Stimulated activated CD8-positive, alpha-beta memory T cell treated with anti-CD3 and anti-CD28 coated beads, Interleukin-2, amount 100 ng/mL, for 1 hour (primary cell): Measurements from ENCODE around the gene PPDPF.
"Not testable (repeated sequence)": the region's sequence is repeated elsewhere in the genome, so short reads cannot be mapped to it uniquely, and the experiment has no call there.

Experiments used
- DNase-seq, 2 donors: peaks; one replicate each; pipeline ENCODE4 v3.0.0-alpha.2; 2020; ENCODE audit warnings: low read depth in 2 of 2

The PPDPF gene

DNA sequence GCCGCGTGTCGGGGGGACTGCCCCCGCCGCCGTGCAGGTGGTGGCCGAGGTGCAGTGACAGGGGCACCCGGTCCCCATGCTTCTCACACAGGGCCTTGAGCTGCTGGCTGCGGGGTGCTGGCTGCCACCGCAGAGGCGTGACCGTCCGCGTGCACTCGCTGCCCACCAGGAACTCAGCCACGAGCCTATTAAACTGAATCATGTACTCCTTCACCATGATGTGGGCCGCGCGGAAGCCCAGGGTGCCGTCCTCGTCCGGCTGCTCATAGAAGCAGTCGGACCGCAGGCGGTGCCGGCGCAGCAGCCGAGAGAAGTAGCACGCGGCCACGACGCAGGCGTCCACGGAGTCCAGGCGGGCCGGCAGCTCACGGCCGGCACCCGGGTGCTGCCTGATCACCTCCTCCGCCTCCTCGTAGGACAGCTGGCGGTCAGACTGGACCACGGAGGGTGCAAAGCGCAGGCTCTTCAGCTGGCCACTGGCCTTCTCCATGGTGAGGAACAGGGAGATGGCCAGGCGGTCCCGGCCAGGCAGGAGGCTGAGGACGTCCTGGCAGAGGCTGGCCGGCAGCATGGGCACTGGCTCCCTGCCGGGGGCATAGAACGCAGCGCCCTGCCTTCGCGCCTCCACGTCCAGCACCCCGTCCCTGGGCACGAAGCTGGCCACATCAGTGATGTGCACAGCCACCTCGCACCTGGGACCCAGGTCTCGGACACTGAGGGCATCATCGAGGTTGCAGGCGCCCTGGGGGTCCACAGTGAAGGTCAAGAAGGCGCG, 43.7 kb downstream of the PPDPF start:
- no peak for DNase-seq

DNA sequence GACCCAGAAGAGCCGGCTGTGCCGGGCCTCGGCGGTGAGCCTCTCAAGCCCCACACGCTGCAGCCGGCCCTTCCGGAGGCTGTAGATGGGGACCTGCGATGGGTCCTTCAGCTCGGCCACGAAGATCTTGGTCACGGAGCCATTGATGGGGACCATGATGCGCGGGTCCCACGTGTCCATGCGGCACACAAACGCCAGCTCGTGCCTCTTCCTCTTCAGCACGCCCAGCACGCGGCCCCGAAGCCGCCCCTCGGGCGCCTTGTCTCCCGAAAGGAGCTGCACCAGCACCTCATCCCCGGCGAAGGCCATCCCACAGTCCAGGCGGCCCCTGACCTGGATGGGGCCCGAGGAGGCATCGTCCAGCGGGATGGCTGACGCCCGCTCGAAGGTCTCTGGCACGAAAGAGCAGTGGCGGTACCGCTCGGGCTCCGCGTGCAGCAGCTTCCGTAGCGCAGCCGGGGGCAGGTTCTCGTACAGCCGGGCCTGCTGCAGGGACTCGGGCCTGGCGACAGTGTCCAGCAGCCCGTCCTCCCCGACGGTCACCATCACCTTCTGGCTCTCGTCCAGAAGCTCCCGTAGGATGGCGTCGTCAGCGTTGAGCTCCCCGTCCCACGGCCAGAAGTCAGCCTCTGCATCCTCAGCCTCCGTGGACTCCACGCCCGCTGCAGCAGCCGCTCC, 44.6 kb downstream of the PPDPF start:
- DNase-seq: no peak

GRCh38 chr20:63565699-63566335, 45.3 kb downstream of the PPDPF start:
- DNase-seq: no peak

DNA sequence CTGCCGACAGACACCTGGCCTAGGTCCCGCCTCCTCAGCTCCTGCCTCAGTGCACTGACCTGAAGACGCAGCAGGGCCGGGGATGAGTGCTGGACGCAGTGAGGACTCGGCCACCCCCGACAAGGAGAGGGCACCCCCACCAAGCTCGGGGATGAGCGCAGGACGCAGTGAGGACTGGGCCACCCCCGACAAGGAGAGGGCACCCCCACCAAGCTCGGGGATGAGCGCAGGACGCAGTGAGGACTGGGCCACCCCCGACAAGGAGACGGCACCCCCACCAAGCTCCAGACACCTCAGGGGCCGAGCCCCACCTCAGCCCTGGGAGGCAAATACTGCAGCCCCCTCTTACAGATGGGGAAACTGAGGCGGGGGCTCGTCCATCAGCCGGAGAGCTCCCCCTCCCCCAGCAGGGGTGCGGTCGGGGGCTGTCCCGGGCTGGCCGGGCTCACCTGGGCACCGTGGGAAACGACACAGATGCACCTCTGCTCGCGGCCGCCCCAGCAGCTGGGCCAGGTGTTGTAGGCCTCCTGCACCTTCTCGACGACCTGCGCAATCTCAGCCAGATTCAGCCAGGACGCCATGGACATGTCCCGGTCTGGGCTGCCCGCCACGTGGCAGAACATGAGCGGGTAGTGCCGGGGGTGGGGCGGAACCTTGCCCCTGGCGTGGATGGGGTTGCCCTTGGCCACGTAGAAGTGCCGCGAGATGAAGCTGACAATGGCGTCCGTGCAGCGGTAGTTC, 46.0 kb downstream of the PPDPF start:
- no peak for DNase-seq

DNA sequence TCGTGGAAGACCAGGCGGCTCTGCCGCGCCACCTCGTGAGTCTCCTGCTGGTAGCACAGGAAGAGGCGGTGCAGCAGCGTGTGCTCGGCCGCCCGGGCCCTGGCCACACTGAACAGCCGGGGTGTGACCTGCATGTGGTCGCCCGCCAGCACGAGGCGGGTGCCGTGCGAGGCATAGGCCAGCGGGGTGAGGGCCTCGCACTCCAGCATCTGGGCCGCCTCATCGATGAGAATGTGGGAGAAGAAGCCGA, 46.5 kb downstream of the PPDPF start:
- no peak for DNase-seq

DNA sequence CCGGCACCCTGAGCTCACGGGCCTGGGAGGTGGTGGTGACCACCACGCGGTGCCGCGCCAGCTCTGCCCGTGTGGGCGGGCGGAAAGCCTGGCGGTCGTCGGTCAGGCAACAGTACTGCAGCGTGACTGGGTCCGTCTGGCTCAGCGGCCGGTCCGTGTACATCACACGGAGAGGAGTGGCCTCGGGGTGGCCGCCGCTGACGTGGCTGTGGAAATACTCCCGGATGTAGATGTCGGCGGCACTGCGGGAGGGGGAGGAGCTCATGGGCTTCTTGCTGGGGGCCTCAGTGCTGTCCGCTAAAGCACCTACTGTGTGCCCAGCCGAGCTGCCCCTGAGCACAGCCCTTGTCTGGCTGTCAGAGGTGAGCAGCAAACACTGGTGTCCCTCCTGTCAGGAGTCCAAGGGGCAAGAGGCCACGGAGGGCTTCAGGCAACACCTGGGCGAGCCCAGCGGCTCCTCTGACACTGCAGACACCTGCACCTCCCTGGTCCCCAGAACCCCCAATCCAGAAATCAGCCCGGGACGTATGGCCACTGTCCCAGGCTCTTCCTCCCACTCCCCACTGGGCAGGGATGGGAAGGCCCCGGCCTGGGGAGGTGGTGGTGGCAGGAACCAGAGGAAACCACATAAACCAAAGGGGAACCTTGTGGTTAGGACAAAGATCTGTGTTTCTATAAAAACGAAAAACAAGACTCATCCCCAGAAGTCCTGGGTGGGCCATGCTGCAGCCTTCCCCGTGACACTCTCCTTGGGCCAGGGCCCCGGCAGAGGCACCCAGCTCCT, 47.0 kb downstream of the PPDPF start:
- DNase-seq: peak in 1 of 2 donors; percentile 39

- DNase-seq: no peak
Observed at GRCh38 chr20:63568170-63568981, 47.8 kb downstream of the PPDPF start.

DNA sequence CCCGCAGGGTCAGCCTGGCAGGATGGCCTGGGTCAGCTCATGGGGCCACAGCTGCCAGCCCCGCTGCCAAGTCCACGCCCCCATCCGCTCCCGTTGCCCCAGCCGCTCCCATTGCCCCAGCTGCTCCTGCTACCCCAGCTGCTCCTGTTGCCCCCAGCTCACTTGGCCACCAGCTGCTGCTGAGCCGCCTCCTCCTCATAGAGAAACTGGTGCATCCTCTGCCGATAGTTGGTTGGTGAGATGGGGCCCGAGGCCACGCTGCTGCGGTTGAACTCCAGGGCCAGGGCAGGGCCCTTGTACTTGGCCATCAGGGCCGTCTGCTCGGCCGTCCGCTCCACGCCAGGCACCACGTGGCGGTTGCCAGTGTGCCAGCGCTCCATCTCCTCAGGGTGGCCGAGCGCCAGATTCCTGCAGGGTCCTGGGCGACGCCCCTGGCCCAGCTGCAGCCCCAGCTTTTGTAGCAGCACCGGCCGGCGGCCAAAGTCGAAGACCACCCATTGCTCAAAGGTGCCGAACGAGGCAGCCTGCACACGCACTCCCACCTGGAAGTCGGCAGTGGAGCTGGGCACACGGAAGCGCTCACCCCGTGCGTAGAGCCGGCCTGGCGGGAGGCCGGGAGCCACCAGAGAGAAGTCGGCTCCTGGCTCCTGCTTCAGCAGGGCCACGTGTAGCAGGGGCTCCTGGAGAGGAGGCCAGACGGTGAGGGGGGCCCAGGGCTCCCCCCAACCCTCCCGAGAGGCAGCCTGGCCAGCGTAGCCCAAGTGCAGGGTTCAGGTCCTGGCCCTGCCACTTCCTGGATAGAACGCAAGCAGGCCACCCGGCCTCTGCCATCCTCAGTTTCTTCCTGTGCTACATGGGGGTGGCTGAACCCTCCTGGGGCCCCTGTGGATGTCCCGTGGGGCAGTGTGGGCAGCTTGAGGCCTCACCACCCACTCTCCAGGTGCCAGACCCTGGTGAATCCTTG, 48.7 kb downstream of the PPDPF start:
- no peak for DNase-seq

GRCh38 chr20:63570281-63571086, 49.9 kb downstream of the PPDPF start:
- no peak for DNase-seq

GRCh38 chr20:63571087-63571478, 50.5 kb downstream of the PPDPF start:
- DNase-seq: not testable (repeated sequence)
